Right lung (tissue), 5 donors: Measurements from ENCODE around the gene LHFPL3. TPM values are rescaled to one million over a fixed set of nuclear protein-coding genes. Genes with fewer than 3 reads are reported as not detected.
"Not testable (repeated sequence)": the region's sequence is repeated elsewhere in the genome, so short reads cannot be mapped to it uniquely, and the experiment has no call there.

ENCODE experiments used
- DNase-seq, 2 donors: peaks; one replicate each; pipeline ENCODE4 v3.0.0-alpha.2; 2013
- polyA plus RNA-seq, 5 donors: library from polyadenylated mRNA; unstranded; fragments of 120-200 nt; gene quantifications; one replicate each; pipeline versions ENCODE4 v1.2.1 to v1.2.3, GENCODE V29; 2013; ENCODE audit warnings: inconsistent platforms in 1 of 5, low replicate concordance in 1 of 5; ENCODE audit not compliant: insufficient read length in 5 of 5, insufficient read depth in 1 of 5

Gene LHFPL3
- polyA plus RNA-seq, 5 donors: 1.6 to 2.9 (median 2.7) TPM

DNA sequence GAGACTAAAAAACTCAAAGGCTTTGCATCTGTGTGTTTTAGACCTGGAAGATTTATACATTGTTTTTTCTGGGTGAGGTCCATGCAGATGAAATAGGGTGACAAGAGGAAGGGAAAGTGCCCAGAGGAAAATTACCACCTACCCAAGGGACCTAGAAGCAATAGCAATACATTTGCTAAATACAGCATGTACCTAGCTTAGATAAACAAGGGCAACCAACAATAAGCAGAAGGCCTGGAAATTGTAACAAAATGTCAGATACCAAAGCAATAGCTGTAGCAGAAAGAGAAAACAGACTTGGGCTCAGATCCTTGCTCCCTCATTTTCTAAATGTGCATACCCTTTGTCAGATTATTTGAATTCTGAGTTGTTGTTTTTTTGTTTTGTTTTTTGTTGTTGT lies 367.2 kb downstream of the LHFPL3 start:
- DNase-seq: no peak

DNA sequence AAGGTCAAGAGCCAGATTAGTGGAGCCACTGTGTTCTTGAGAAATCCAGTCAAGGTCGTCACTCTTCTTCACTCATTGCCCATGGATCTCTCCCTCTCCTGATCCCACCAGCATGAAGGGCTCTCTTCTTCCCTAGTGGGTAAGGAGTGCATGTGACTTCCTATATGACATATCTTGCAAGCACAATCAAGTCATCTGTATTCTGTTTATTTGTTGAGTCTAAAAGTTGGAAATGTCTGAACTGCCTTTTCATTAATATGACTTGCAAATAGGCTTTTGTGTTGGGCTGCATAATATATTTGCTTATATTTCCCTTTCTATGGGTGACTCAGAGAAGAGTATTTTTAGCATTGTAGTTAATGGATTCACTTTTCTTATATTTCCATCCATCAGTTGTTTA lies 371.9 kb downstream of the LHFPL3 start:
- no peak for DNase-seq

- not testable (repeated sequence) for DNase-seq
Observed at GRCh38 chr7:104721027-104721426, 392.6 kb downstream of the LHFPL3 start.

- DNase-seq: no peak
Observed at GRCh38 chr7:104723001-104723400, 394.6 kb downstream of the LHFPL3 start.

GRCh38 chr7:104758504-104758903 lies 430.1 kb downstream of the LHFPL3 start:
- no peak for DNase-seq

GRCh38 chr7:104761892-104762291 lies 433.5 kb downstream of the LHFPL3 start:
- DNase-seq: no peak

DNA sequence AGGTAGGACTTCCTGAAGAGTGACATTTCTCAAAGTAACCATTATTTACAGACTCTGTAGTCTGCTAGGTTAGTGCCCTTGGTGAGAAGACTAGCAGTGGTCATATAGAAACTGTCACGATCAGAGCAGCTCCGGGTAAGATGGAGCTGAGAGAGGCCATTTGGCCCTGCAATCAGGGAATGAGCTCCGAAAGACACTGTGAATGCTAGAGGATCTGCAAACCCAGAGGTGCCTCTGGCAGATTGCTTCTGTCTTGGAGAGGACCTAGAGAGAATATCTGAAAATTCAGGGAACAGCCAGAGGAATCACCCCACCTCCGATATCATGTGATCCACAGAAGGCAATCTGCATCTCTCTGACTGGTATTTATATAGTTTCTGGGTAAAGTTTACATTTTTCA lies 438.7 kb downstream of the LHFPL3 start:
- DNase-seq: no peak

DNA sequence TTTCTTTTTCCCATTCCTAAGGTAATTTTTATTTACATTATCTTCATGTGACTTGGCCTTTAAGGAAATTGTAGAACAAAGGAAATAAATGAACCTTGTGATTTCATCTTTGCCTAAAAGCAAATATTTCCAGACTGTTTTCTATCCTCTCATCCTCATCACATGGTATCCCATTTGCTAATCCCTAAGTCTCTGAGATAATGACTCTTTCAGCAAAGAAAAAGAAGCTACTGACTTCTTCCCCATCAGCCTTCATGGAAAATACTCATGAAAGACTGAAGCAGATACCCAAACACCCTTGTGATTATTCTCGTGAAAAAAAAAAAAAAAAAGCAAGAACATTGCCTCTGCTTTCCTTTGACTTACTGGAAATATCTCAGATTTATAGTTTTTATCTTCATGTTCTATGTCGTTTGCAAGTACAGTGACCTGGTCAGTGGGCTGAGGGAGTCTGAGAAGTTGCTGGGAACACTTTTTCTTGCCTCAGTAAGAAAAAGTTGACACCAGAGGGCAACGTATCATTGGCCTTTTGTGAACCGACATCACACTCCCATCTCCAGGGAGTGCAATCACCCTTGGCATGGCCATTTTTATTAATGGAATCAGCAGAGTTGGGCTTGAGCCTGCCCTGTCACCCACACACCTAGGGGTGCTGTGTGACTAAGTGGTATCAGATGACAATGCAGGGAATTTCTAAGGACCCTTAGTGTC lies 439.6 kb downstream of the LHFPL3 start:
- no peak for DNase-seq

DNA sequence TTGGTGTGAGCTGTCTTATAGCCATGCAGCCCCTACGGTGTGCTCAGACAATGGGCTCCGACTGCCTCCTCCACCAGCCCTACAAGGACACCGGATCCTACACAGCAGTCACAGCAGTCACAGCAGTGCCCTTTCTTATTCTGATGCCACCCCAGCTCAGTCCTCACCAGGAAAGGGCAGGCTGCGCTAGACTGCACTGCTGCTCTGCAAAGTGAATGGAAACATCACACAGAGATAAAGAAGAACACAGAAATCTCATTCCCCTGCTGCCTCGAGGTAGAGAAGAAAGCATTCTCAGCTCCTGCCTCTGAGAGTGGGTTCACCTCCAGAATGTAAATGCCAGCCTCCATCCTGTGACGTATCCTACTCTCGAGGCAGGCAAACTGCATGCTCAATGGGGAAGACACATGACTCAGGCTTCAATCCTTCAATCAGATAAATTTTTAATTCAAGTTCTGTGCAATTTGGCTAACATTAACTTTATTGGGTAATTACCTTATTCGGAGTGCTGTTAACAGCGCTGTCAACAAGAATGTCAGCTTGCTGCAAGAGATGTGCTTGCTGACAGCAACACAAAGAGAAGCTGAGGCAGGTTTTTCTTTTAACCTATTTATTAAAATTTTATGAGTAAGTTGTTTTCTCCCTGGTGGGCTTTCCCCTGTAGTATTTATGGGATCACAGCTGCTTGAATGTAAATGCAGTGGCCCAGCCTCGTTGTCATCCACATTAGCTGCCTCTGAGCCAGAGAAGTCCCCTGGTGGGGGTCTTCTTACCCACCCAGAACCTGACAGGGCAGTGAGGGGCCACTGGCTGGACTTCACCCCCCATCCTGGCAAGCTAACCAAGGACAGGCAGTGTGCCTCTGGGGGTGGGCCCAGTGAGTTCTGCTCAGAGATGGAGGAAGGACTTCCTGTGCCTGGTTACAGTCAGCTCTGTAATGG lies 444.3 kb downstream of the LHFPL3 start:
- DNase-seq: no peak

- no peak for DNase-seq
Observed at GRCh38 chr7:104773796-104774195, 445.4 kb downstream of the LHFPL3 start.

DNA sequence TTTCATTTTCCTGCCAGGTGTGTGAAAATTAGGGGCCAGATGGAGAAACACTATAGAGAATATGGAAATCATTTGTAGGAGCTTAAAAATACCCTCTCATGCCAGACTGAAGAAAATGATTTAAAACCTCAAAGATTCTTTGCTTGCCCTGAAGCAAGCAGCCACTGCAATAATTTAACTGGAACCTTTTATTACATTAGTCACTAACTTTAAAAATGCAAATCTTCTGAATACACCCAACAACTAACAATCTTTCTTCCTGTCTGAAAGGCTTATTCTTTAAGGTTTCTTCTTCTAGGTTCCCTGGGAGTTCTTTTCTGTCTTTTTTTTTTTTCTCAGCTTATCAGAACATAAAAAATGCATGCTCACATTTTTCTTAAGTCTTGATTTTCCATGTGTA lies 447.1 kb downstream of the LHFPL3 start:
- DNase-seq: no peak

- DNase-seq: no peak
Observed at GRCh38 chr7:104777301-104777800, 448.9 kb downstream of the LHFPL3 start.

- DNase-seq: no peak
Observed at GRCh38 chr7:104779888-104780287, 451.5 kb downstream of the LHFPL3 start.

GRCh38 chr7:104784686-104785085 lies 456.3 kb downstream of the LHFPL3 start:
- no peak for DNase-seq

DNA sequence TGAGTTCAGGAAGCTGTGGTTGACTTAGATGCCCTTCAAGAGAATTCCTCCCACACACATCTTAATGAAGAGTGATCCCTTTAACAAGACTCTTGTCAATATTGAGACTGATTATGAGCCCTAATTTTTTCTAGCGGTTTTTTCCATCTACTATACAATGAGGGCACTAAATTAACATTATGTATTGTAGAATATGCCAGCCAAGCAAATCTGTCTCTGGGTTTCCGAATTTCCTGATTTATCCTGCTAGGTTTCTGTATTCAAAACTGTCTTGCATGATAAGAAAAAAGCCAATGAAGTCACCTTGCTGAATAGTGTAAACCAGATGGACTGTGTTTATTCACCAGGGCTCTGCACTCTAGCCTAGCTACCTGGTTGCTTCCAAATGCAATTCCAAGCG lies 461.4 kb downstream of the LHFPL3 start:
- no peak for DNase-seq

DNA sequence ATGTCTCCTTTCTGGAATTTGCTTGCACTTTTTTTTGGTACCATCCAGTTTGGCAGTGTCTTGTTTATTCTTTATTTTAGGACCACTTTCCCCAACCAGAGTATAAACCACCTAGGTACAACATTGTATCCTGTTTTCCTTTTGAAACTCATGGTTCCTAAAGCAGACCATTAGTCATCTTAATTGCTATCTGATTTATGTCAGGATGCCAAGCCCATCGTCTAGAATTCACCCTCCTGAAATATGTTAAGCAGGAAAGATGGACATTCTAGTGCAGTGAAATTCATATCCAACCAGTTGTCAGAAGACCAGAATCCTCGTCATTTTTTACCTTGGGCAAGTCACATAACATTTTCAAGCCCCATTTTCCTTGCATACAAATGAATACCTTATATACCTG lies 462.0 kb downstream of the LHFPL3 start:
- no peak for DNase-seq

DNA sequence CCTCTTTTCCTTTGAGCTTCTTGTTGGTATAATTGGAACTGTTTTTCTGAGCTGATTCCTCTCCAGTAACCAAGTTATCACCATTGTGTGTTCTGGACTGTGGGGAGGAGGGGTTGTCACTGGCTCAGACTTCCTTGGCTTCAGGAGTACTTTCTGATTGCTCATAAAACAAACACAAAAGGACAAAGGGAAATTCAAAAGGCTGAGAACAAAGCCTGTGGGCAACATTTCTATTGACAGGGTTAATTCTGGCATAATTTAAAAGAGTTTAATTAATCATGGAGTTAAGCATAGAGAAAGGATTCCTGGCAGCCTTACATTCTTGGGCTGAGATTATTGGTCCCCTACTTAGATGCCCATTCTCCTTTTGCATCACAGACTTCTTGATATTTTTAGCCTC lies 462.7 kb downstream of the LHFPL3 start:
- no peak for DNase-seq

DNA sequence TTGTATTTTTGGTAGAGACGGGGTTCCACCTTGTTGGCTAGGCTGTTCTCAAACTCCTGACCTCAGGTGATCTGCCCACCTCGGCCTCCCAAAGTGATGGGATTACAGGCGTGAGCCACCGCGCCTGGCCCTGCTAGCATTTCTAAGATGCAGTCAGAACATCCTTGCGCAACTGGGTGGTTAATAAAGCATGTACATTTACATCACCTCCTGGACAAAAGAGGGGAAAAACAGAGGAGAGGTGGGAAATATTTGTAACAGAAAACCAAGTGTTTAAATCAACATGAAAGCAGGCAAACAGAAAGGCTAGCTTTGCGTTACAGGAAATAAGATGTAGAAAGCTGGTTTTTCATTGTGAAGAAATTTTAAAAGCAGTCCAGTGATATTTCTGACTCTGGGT lies 464.7 kb downstream of the LHFPL3 start:
- no peak for DNase-seq

DNA sequence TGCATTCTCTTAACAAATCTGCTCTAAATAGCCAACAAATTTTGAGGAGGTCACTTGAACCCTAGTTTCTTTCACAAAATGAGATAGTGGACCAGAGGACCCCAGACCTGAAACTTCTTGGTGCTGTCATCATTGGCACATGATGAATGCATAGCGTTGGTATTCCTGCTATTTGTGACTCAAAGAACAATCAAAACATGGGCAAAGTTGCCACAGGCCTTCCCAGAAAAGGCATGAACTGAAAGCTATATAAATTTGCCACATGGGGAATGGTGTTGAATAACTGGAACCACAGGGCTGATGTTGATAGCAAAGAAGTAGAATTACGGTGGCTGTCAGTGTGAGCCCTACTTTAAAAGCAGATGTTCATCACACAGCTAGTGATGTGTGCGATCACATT lies 465.8 kb downstream of the LHFPL3 start:
- no peak for DNase-seq

DNA sequence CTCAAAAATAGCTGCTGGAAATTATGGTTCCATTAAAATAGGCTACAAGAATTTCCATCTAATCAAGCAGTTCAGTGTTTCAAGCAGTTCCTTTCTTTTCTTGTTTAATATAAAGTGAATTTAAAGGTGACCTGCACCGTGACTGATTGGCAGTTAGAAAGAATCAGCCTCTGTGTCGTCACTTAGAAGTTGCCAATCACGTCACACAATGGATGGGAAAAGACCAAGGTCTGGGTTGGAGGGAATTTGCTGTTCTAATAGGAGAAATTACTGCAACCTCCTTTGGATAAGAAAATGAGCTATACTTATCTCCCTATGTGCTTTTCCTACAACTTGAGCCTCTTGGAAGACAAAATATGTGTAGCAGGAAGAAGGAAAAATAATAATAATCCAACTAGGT lies 466.2 kb downstream of the LHFPL3 start:
- no peak for DNase-seq

GRCh38 chr7:104795086-104795485 lies 466.7 kb downstream of the LHFPL3 start:
- no peak for DNase-seq

DNA sequence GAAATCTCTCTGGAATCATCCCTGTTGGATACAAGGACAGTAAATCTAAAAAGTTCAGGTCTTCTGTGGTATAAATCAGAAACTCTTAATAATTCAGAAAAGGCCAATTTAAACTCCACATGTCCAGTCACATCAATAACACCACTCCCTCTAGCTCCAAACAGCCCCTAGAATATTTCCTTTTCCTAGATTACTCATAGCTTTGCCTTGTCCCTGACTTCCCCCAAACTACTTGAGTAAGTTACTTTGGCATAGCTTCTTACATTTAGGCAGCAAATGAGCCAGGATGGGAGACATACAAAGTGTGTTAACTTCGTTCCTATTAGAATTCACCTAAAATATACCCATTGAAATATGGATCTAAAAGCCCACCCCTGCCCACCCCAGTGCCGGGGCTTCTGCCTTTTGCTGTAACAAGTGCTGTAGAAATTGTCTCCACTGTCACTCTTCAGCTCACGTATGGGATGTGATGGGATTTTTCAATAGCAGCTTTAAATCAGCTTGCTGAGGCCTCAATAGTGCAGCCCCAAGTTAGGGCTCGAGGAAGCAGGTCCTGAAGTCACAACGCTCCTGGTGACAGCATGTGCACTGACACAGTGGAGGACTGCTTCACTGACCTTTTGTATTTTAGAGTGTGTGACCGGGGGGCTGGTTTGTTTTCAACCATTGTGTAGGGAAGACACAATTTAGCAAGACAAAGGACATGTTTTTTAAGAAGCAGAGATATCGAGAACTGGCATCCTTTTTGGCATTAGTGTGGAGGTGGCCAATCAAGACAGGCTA lies 467.4 kb downstream of the LHFPL3 start:
- no peak for DNase-seq
